HepG2 (cell line): ENCODE results near the gene SMAP2. TPM values are rescaled to one million over a fixed set of nuclear protein-coding genes. Genes with fewer than 3 reads are reported as not detected.

ENCODE experiments used
- ATAC-seq: fragments of 200-7000 bp; cut with Tn5 transposase; 3 replicates; pipeline ENCODE4 v1.9.1; 2020; ENCODE audit warnings: mild to moderate bottlenecking, moderate library complexity
- BruUV-seq: library from RNA; stranded (reverse); fragments of 400-500 nt; replicated peaks from 2 replicates; lab custom pipeline; 2021; lab: Mats Ljungman, UMichigan
- CTCF ChIA-PET: fragments of 300-600 bp; formaldehyde crosslinking; extraction: SDS; loops from one replicate; lab custom pipeline; 2021; ENCODE audit warnings: low total read pairs, inconsistent platforms, low intra/inter-chr PET ratio; lab: Yijun Ruan, JAX
- POLR2A ChIA-PET: fragments of 350-600 bp; sonication (Branson Sonifier 250); formaldehyde crosslinking; loops from one replicate; lab custom pipeline; 2020; ENCODE audit warnings: antibody characterized with exemption, inconsistent platforms; lab: Yijun Ruan, JAX
- DNase-seq: peaks from one replicate; pipeline ENCODE4 v3.0.0-alpha.2; 2015; ENCODE audit warnings: low spot score
- FAIRE-seq: peaks from 3 replicates; lab custom pipeline; 2011; peaks lifted over from hg19 to GRCh38; lab: Jason Lieb, UNC
- H2AFZ ChIP-seq: one replicate; pipeline ENCODE4 v1.6.1; 2011; ENCODE audit warnings: low read length, inconsistent platforms
- H3K27ac ChIP-seq: fragments of 300-600 bp; 3 replicates; pipeline ENCODE4 v1.8.0; 2011; ENCODE audit warnings: mixed run types, mild to moderate bottlenecking, mixed read lengths, low read length, inconsistent platforms; ENCODE audit not compliant: insufficient read depth; ENCODE audit errors: extremely low read length
- H3K27me3 ChIP-seq, 2 experiments: fragments of 200-600 bp in 1 of 2; 2 replicates in 1 of 2; 3 replicates in 1 of 2; pipeline versions ENCODE4 v1.6.0 to v1.8.0; 2011; ENCODE audit warnings: low read length in 2 of 2, mild to moderate bottlenecking in 2 of 2, moderate library complexity in 2 of 2, inconsistent platforms in 1 of 2; ENCODE audit not compliant: insufficient read depth in 2 of 2, control insufficient read depth in 1 of 2
- H3K36me3 ChIP-seq, 2 experiments: fragments of 200-600 bp in 1 of 2; replicated peaks in 1 of 2; 2 replicates in 1 of 2; 3 replicates in 1 of 2; pipeline versions ENCODE4 v1.5.1 to v1.8.0; 2011; ENCODE audit warnings: low read length in 2 of 2, inconsistent platforms in 1 of 2; ENCODE audit not compliant: insufficient read depth in 2 of 2, control insufficient read depth in 1 of 2
- H3K4me1 ChIP-seq: 2 replicates; pipeline ENCODE4 v1.5.1; 2012; ENCODE audit warnings: low read length, inconsistent platforms; ENCODE audit not compliant: insufficient read depth
- H3K4me2 ChIP-seq: 2 replicates; pipeline ENCODE4 v1.6.0; 2011; ENCODE audit warnings: low read depth, low read length, inconsistent platforms
- H3K4me3 ChIP-seq, 3 experiments: fragments of 200-600 bp in 1 of 3; sonication (generic), shearing (Covaris generic) in 1 of 3; replicated peaks in 1 of 3; 2 replicates each; pipeline ENCODE4 v1.5.1; 2011 to 2016; ENCODE audit warnings: low read length in 3 of 3, inconsistent platforms in 2 of 3, low read depth in 2 of 3, mild to moderate bottlenecking in 2 of 3, control low read depth in 1 of 3, mixed read lengths in 1 of 3; ENCODE audit not compliant: insufficient read depth in 1 of 3
- H3K79me2 ChIP-seq: one replicate; pipeline ENCODE4 v1.6.1; 2011; ENCODE audit warnings: low read length, inconsistent platforms; ENCODE audit not compliant: insufficient read depth
- H3K9ac ChIP-seq: 2 replicates; pipeline ENCODE4 v1.6.0; 2011; ENCODE audit warnings: mild to moderate bottlenecking, low read depth, low read length, inconsistent platforms; ENCODE audit not compliant: insufficient read depth
- H3K9me3 ChIP-seq: 2 replicates; pipeline ENCODE4 v1.5.1; 2012; ENCODE audit warnings: mild to moderate bottlenecking, low read length
- H4K20me1 ChIP-seq: 2 replicates; pipeline ENCODE4 v1.6.0; 2011; ENCODE audit warnings: inconsistent platforms, mild to moderate bottlenecking, low read length, moderate library complexity; ENCODE audit not compliant: insufficient read depth
- ATF1 ChIP-seq: IDR thresholded peaks from 2 replicates; pipeline ENCODE4 v1.6.1; 2016; ENCODE audit warnings: mild to moderate bottlenecking, control low read depth
- ELF1 ChIP-seq: sonication (generic); formaldehyde crosslinking; IDR thresholded peaks from 2 replicates; pipeline ENCODE4 v1.4.0; 2020; ENCODE audit warnings: missing genetic modification reagents
- ETV5 ChIP-seq: IDR thresholded peaks from 2 replicates; pipeline ENCODE4 v1.6.1; 2018; ENCODE audit warnings: missing biosample characterization, missing genetic modification reagents, inconsistent platforms, borderline replicate concordance
- GABPB1 ChIP-seq: IDR thresholded peaks from 2 replicates; pipeline ENCODE4 v1.6.1; 2016; ENCODE audit warnings: mild to moderate bottlenecking, missing genetic modification reagents, moderate library complexity, missing compliant biosample characterization
- KLF13 ChIP-seq: sonication (generic); formaldehyde crosslinking; IDR thresholded peaks from 2 replicates; pipeline ENCODE4 v1.4.0; 2020; ENCODE audit warnings: mild to moderate bottlenecking, missing genetic modification reagents
- MNT ChIP-seq: fragments of 450-650 bp; IDR thresholded peaks from 2 replicates; pipeline ENCODE4 v1.6.1; 2016
- NR0B2 ChIP-seq: sonication (generic); formaldehyde crosslinking; IDR thresholded peaks from 2 replicates; pipeline ENCODE4 v1.4.0; 2020; ENCODE audit warnings: mild to moderate bottlenecking, missing genetic modification reagents
- PLSCR1 ChIP-seq: sonication (generic); formaldehyde crosslinking; IDR thresholded peaks from 2 replicates; pipeline ENCODE4 v1.5.0; 2020; ENCODE audit warnings: missing genetic modification reagents, mild to moderate bottlenecking, borderline replicate concordance
- POGZ ChIP-seq: sonication (generic); formaldehyde crosslinking; IDR thresholded peaks from 2 replicates; pipeline ENCODE4 v1.4.0; 2020; ENCODE audit warnings: mild to moderate bottlenecking, missing genetic modification reagents
- TARDBP ChIP-seq: sonication (generic); formaldehyde crosslinking; IDR thresholded peaks from 2 replicates; pipeline ENCODE4 v1.8.0; 2022; ENCODE audit warnings: mild to moderate bottlenecking, missing genetic modification reagents
- TIGD3 ChIP-seq: sonication (generic); formaldehyde crosslinking; IDR thresholded peaks from 2 replicates; pipeline ENCODE4 v1.5.1; 2020; ENCODE audit warnings: mild to moderate bottlenecking, missing genetic modification reagents, borderline replicate concordance
- ZHX1 ChIP-seq: sonication (generic); formaldehyde crosslinking; IDR thresholded peaks from 2 replicates; pipeline ENCODE4 v1.8.1; 2022; ENCODE audit warnings: low read depth, mild to moderate bottlenecking, missing genetic modification reagents
- ZKSCAN1 ChIP-seq: fragments of 150-350 bp; IDR thresholded peaks from 2 replicates; pipeline ENCODE4 v1.6.1; 2014; ENCODE audit warnings: low read length
- ZNF24 ChIP-seq: fragments of 450-650 bp; IDR thresholded peaks from 2 replicates; pipeline ENCODE4 v1.6.1; 2017; ENCODE audit warnings: antibody characterized with exemption, mild to moderate bottlenecking
- ZNF337 ChIP-seq: sonication (generic); formaldehyde crosslinking; IDR thresholded peaks from 2 replicates; pipeline ENCODE4 v1.5.1; 2020; ENCODE audit warnings: missing genetic modification reagents, low read depth, mild to moderate bottlenecking, borderline replicate concordance
- ZNF383 ChIP-seq: sonication (generic); formaldehyde crosslinking; IDR thresholded peaks from 2 replicates; pipeline ENCODE4 v1.4.0; 2020; ENCODE audit warnings: missing genetic modification reagents, mild to moderate bottlenecking, borderline replicate concordance
- ZNF784 ChIP-seq: sonication (generic); formaldehyde crosslinking; IDR thresholded peaks from 2 replicates; pipeline ENCODE4 v1.5.1; 2020; ENCODE audit warnings: missing genetic modification reagents, mild to moderate bottlenecking, borderline replicate concordance
- WGBS: methylation state at CpG from one replicate; pipeline ENCODE4 v1.1.6; 2017; ENCODE audit warnings: low lambda C conversion rate; 5-methylcytosine and 5-hydroxymethylcytosine counted together
- in situ Hi-C: cut with HindIII; loops from 2 replicates; pipeline ENCODE4 v1.10.0; 2017; ENCODE audit warnings: low pct_unique_long_range_greater_than_20kb; ENCODE audit not compliant: extremely low pct_ligation_motif_present
- intact Hi-C: fragments of 100-400 bp; cut with micrococcal nuclease; formaldehyde crosslinking; loops from one replicate; pipeline ENCODE4 v1.10.0; 2022; ENCODE audit not compliant: unreplicated experiment
- polyA plus RNA-seq, 8 experiments: library from polyadenylated mRNA; depleted of rRNA in 3 of 8; stranded (reverse) in 7 of 8; unstranded in 1 of 8; fragments of >200 nt; fragmentation: Illumina TruSeq in 4 of 8; extraction: Trizol in 4 of 8; gene quantifications; 2 replicates each; pipeline versions ENCODE4 v1.2.1 to v1.2.3, GENCODE V29; 2011 to 2016; ENCODE audit warnings: low read depth in 4 of 8, missing spikeins in 1 of 8, mixed read lengths in 1 of 8; ENCODE audit not compliant: insufficient read depth in 1 of 8
- total RNA-seq, 5 experiments: library from RNA; depleted of rRNA; stranded (reverse); fragments of >200 nt; fragmentation: Illumina TruSeq; extraction: Trizol; gene quantifications; 2 replicates each; pipeline ENCODE4 v1.2.3, GENCODE V29; 2016; ENCODE audit warnings: low read depth in 1 of 5

The SMAP2 gene
- total and polyA plus RNA-seq, 2 of the 13 experiments (the other 11 are each of a cell fraction or from before 2014, with no cell fraction given): 19.0 to 22.3 TPM

- Histone ChIP-seq H3K79me2 (peaks cover 2% of the 10 kb centered on the region), H2AFZ (no peak overlapping the region), H4K20me1 (no peaks in the 10 kb centered on the region), H3K27ac (no peak overlapping the region), H3K4me1 (peaks cover 28% of the 10 kb centered on the region), H3K9me3 (no peaks in the 10 kb centered on the region), H3K27me3 (no peaks in the 10 kb centered on the region), H3K4me2 (no peak overlapping the region), H3K36me3 (peaks cover 12 to 55% of the 10 kb centered on the region in 2 experiments), H3K9ac (no peak overlapping the region), H3K4me3 (no peak overlapping the region)
- WGBS: 97% methylated on average over 5 of the region's 5 CpGs
- no peak for FAIRE-seq
- ChIA-PET CTCF (no interaction called here), POLR2A (no interaction called here)
- no peak for ATAC-seq
- no peak for DNase-seq
- intact Hi-C loops: no loop called here
- no TSS peak for BruUV-seq
- in situ Hi-C loops: no loop called here
- no peak for TF ChIP-seq MNT
- no peak for TF ChIP-seq POGZ
- TF ChIP-seq ZNF383: no peak
- no peak for TF ChIP-seq TARDBP (CRISPR knock-in tag)
- no peak for TF ChIP-seq ZHX1 (CRISPR knock-in tag)
- no peak for TF ChIP-seq TIGD3 (CRISPR knock-in tag)
- TF ChIP-seq ETV5 (CRISPR knock-in tag): no peak
- TF ChIP-seq NR0B2 (CRISPR knock-in tag): no peak
- TF ChIP-seq ZNF337: no peak
- no peak for TF ChIP-seq ZNF24
- no peak for TF ChIP-seq GABPB1 (CRISPR knock-in tag)
- TF ChIP-seq PLSCR1 (CRISPR knock-in tag): no peak
- TF ChIP-seq ZNF784 (CRISPR knock-in tag): no peak
- TF ChIP-seq ATF1: no peak
- no peak for TF ChIP-seq ELF1 (CRISPR knock-in tag)
- TF ChIP-seq ZKSCAN1: no peak
- TF ChIP-seq KLF13: no peak
Observed at GRCh38 chr1:40411294-40411693, 37.8 kb downstream of the SMAP2 start.
